Neural cell (in vitro differentiated cells): Measurements from ENCODE around the gene C8A. TPM values are rescaled to one million over a fixed set of nuclear protein-coding genes. Genes with fewer than 3 reads are reported as not detected.

Source experiments
- H2AFZ ChIP-seq: fragments of 200-600, 300-800 bp; sonication (generic), shearing (Covaris generic); 2 replicates; pipeline ENCODE4 v1.6.0; 2014; ENCODE audit warnings: low read depth, mild to moderate bottlenecking, antibody characterized with exemption, low read length, moderate library complexity
- H3F3A ChIP-seq: fragments of 200-600 bp; shearing (Covaris generic); 2 replicates; pipeline ENCODE4 v1.6.1; 2016; ENCODE audit warnings: mild to moderate bottlenecking, moderate library complexity, mixed read lengths, antibody characterized with exemption, low read length; ENCODE audit not compliant: insufficient read depth, poor library complexity, severe bottlenecking
- H3K27ac ChIP-seq: fragments of 200-600, 300-800 bp; sonication (generic), shearing (Covaris generic); 2 replicates; pipeline ENCODE4 v1.5.1; 2014; ENCODE audit warnings: mild to moderate bottlenecking, low read length, moderate library complexity
- H3K27me3 ChIP-seq: fragments of 300-800, 200-600 bp; sonication (generic), shearing (Covaris generic); 2 replicates; pipeline ENCODE4 v1.6.0; 2014; ENCODE audit warnings: mild to moderate bottlenecking, low read depth, low read length, moderate library complexity; ENCODE audit not compliant: insufficient read depth
- H3K36me3 ChIP-seq: fragments of 300-800, 200-600 bp; sonication (generic), shearing (Covaris generic); 2 replicates; pipeline ENCODE4 v1.5.1; 2014; ENCODE audit warnings: mild to moderate bottlenecking, antibody characterized with exemption, low read length, moderate library complexity; ENCODE audit not compliant: insufficient read depth
- H3K4me2 ChIP-seq: fragments of 300-800, 200-600 bp; sonication (generic), shearing (Covaris generic); 2 replicates; pipeline ENCODE4 v1.6.0; 2014; ENCODE audit warnings: mild to moderate bottlenecking, low read length
- H3K4me3 ChIP-seq: fragments of 300-800, 200-600 bp; sonication (generic), shearing (Covaris generic); 2 replicates; pipeline ENCODE4 v1.5.1; 2014; ENCODE audit warnings: mild to moderate bottlenecking, low read length, moderate library complexity
- H3K79me2 ChIP-seq: fragments of 200-600 bp; shearing (Covaris generic); replicated peaks from 2 replicates; pipeline ENCODE4 v1.6.0; 2014; ENCODE audit warnings: mild to moderate bottlenecking, low read length, moderate library complexity; ENCODE audit not compliant: insufficient read depth
- H3K9ac ChIP-seq: fragments of 300-800, 200-600 bp; sonication (generic), shearing (Covaris generic); 2 replicates; pipeline ENCODE4 v1.6.1; 2016; ENCODE audit warnings: mild to moderate bottlenecking, low read length, mixed read lengths
- H3K9me2 ChIP-seq: fragments of 200-600 bp; shearing (Covaris generic); 2 replicates; pipeline ENCODE4 v1.6.1; 2016; ENCODE audit warnings: mild to moderate bottlenecking, low read length, mixed read lengths; ENCODE audit not compliant: insufficient read depth
- H3K9me3 ChIP-seq: fragments of 200-600, 300-800 bp; sonication (generic), shearing (Covaris generic); 2 replicates; pipeline ENCODE4 v1.6.1; 2016; ENCODE audit warnings: mild to moderate bottlenecking, mixed run types, low read length, moderate library complexity, mixed read lengths
- H4K20me1 ChIP-seq: fragments of 200-600 bp; shearing (Covaris generic); 2 replicates; pipeline ENCODE4 v1.6.1; 2016; ENCODE audit warnings: mild to moderate bottlenecking, mixed run types; ENCODE audit not compliant: insufficient read depth
- CTCF ChIP-seq: fragments of 450-650 bp; IDR thresholded peaks from 2 replicates; pipeline ENCODE4 v1.5.1; 2014; ENCODE audit warnings: antibody characterized with exemption, mild to moderate bottlenecking, moderate library complexity; ENCODE audit not compliant: poor library complexity, severe bottlenecking
- EP300 ChIP-seq: fragments of 450-650 bp; conservative IDR thresholded peaks from 2 replicates; pipeline ENCODE4 v1.6.1; 2014; ENCODE audit warnings: antibody characterized with exemption, mild to moderate bottlenecking, moderate library complexity; ENCODE audit not compliant: poor library complexity, severe bottlenecking
- EZH2 ChIP-seq: fragments of 200-600, 300-800 bp; shearing (Covaris generic), sonication (generic); IDR thresholded peaks from 2 replicates; pipeline ENCODE4 v1.6.1; 2014; ENCODE audit warnings: antibody characterized with exemption, low read length, borderline replicate concordance, mild to moderate bottlenecking; ENCODE audit not compliant: insufficient read depth, poor library complexity, severe bottlenecking
- MXI1 ChIP-seq: fragments of 450-650 bp; conservative IDR thresholded peaks from 2 replicates; pipeline ENCODE4 v1.6.1; 2014; ENCODE audit warnings: antibody characterized with exemption, mild to moderate bottlenecking; ENCODE audit not compliant: poor library complexity, severe bottlenecking
- POLR2AphosphoS5 ChIP-seq: IDR thresholded peaks from 2 replicates; pipeline ENCODE4 v1.6.1; 2012
- RAD21 ChIP-seq: fragments of 450-650 bp; conservative IDR thresholded peaks from 2 replicates; pipeline ENCODE4 v1.6.1; 2014; ENCODE audit warnings: antibody characterized with exemption, mild to moderate bottlenecking, moderate library complexity
- REST ChIP-seq: IDR thresholded peaks from 2 replicates; pipeline ENCODE4 v1.6.1; 2012; ENCODE audit warnings: borderline replicate concordance
- SMC3 ChIP-seq: fragments of 450-650 bp; conservative IDR thresholded peaks from 2 replicates; pipeline ENCODE4 v1.6.1; 2014; ENCODE audit warnings: antibody characterized with exemption, mild to moderate bottlenecking, moderate library complexity; ENCODE audit not compliant: poor library complexity
- TAF1 ChIP-seq: IDR thresholded peaks from 2 replicates; pipeline ENCODE4 v1.6.1; 2012; ENCODE audit warnings: low read depth
- polyA plus RNA-seq: library from polyadenylated mRNA; depleted of rRNA; stranded (reverse); fragments of >200 nt; gene quantifications from 2 replicates; pipeline ENCODE4 v1.2.3, GENCODE V29; 2014

C8A gene
- polyA plus RNA-seq, 1 donor from 2014 or later: not detected

DNA sequence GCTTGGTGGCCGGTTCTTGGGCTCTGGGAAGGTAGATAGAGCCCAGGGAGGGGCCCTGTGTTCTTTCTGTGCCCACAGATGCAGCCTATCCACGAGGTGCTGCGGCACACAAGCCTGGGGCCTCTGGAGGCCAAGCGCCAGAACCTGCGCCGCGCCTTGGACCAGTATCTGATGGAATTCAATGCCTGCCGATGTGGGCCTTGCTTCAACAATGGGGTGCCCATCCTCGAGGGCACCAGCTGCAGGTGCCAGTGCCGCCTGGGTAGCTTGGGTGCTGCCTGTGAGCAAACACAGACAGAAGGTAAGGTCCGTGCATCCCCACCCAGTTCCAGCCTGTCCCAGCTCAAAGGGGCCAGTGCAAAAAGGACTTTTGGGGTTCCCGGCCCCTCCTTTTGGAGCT is 57.7 kb downstream of the C8A start:
- H3K9me3 ChIP-seq: no peaks in the 10 kb centered on the region

DNA sequence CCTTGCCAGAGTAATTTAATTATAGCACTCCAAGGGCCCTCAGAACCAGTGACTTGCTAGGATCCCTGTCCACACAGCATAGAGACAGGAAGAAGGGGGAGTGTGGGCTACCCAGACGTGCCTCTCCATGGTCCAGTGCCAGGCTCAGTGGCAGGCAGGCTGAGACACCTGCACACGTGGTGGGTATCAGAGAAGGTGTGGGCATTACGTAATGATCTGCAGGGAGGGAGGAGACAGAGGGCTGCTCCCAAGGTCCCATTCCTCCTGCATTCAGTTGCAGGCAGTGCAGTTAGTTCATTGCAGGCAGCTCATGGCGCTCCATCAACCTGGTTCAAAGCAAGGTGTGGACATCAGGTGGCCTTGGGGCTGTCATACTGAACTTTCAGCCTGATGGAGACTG is 61.4 kb downstream of the C8A start:
- Histone ChIP-seq H4K20me1 (no peaks in the 10 kb centered on the region), H3K9ac (no peak overlapping the region), H3K4me2 (no peak overlapping the region), H3K79me2 (no peaks in the 10 kb centered on the region), H3K27me3 (no peaks in the 10 kb centered on the region), H3K36me3 (no peaks in the 10 kb centered on the region), H3K27ac (no peak overlapping the region), H3K9me2 (no peaks in the 10 kb centered on the region), H2AFZ (no peak overlapping the region), H3K4me3 (no peak overlapping the region), H3K9me3 (no peaks in the 10 kb centered on the region), H3F3A (no peaks in the 10 kb centered on the region)
- no peak for TF ChIP-seq SMC3
- TF ChIP-seq EP300: no peak
- TF ChIP-seq REST: no peak
- no peak for TF ChIP-seq CTCF
- no peak for TF ChIP-seq MXI1
- TF ChIP-seq RAD21: no peak

More for the DNA sequence above, 57.7 kb downstream of the C8A start:
- H3K79me2 ChIP-seq: no peaks in the 10 kb centered on the region
- H3K4me3 ChIP-seq: no peak overlapping the region
- no peak overlapping the region for H2AFZ ChIP-seq
- no peak overlapping the region for H3K9ac ChIP-seq
- no peak for TF ChIP-seq RAD21
- no peak for TF ChIP-seq REST
- no peak for TF ChIP-seq POLR2AphosphoS5
- TF ChIP-seq TAF1: no peak
- TF ChIP-seq EZH2: no peak
- TF ChIP-seq EP300: no peak
- no peak for TF ChIP-seq CTCF
- no peak for TF ChIP-seq MXI1
- no peak for TF ChIP-seq SMC3
- no peaks in the 10 kb centered on the region for H3K9me2 ChIP-seq
- no peaks in the 10 kb centered on the region for H3F3A ChIP-seq
- no peak overlapping the region for H3K27ac ChIP-seq
- H3K36me3 ChIP-seq: no peaks in the 10 kb centered on the region
- H3K4me2 ChIP-seq: no peak overlapping the region
- no peaks in the 10 kb centered on the region for H4K20me1 ChIP-seq
- no peaks in the 10 kb centered on the region for H3K27me3 ChIP-seq
